ENCODE results near the gene LRRC49. TPM values are rescaled to one million over a fixed set of nuclear protein-coding genes. Genes with fewer than 3 reads are reported as not detected.

The LRRC49 gene, protein sequence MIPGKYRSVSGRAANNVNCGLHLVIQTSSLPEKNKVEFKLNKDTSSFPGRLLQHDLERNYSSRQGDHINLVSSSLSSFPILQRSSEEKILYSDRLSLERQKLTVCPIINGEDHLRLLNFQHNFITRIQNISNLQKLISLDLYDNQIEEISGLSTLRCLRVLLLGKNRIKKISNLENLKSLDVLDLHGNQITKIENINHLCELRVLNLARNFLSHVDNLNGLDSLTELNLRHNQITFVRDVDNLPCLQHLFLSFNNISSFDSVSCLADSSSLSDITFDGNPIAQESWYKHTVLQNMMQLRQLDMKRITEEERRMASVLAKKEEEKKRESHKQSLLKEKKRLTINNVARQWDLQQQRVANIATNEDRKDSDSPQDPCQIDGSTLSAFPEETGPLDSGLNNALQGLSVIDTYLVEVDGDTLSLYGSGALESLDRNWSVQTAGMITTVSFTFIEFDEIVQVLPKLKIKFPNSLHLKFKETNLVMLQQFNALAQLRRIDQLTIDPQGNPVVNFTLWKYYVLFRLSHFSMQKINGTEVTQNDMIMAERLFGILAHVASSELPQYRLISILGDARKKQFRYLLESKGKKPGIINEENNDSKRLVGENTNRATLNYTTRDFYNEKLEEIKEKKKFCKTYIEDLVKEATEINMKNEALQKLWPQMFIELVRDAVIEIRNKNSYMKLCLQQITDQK
- total RNA-seq (2016; rRNA removed; fragmentation: Illumina TruSeq; extraction: Trizol) (1.00 and 2.0 TPM in 2 replicates), polyA plus RNA-seq (2011; rRNA removed) (0.42 and 0.57 TPM in 2 replicates), polyA minus RNA-seq (2011; rRNA and poly(A)+ RNA removed; ENCODE audit: low replicate concordance) (1.3 and 6.6 TPM in 2 replicates), Bru-seq, nascent RNA (percentile 28 among the genes with signal in this experiment), BruChase-seq, experiment 1, labeled RNA remaining after a 6-hour chase (percentile 24 among the genes with signal in this experiment), BruChase-seq, experiment 2, labeled RNA remaining after a 2-hour chase (percentile 24 among the genes with signal in this experiment)
- total RNA-seq (2016; cell fraction: cytosol; rRNA removed; fragmentation: Illumina TruSeq; extraction: Trizol; ENCODE audit: low read depth), result 0.35 and 0.51 TPM in 2 replicates
- 1.4 and 1.6 TPM in 2 replicates for total RNA-seq (2016; cell fraction: insoluble cytoplasmic fraction; rRNA removed; fragmentation: Illumina TruSeq; extraction: Trizol)
- total RNA-seq (2016; cell fraction: membrane; rRNA removed; fragmentation: Illumina TruSeq; extraction: Trizol), result 1.1 and 1.3 TPM in 2 replicates
- total RNA-seq (2016; cell fraction: nucleus; rRNA removed; fragmentation: Illumina TruSeq; extraction: Trizol), result 2.0 and 3.1 TPM in 2 replicates
- 0.11 and 0.23 TPM in 2 replicates for polyA plus RNA-seq (2011; cell fraction: cytosol; rRNA removed)
- polyA plus RNA-seq (2011; cell fraction: nucleus; rRNA removed), result 0.19 and 0.45 TPM in 2 replicates
- polyA plus RNA-seq (2012), result 0.51 and 1.1 TPM in 2 replicates
- 0.29 and 0.34 TPM in 2 replicates for polyA plus RNA-seq (2016; cell fraction: cytosol; fragmentation: Illumina TruSeq; extraction: Trizol; ENCODE audit: low read depth)
- polyA plus RNA-seq (2016; cell fraction: insoluble cytoplasmic fraction; fragmentation: Illumina TruSeq; extraction: Trizol; ENCODE audit: low read depth), result 0.80 and 0.97 TPM in 2 replicates
- polyA plus RNA-seq (2016; cell fraction: membrane; fragmentation: Illumina TruSeq; extraction: Trizol; ENCODE audit: low read depth), result 0.23 and 0.52 TPM in 2 replicates
- 0.44 and 2.6 TPM in 2 replicates for polyA plus RNA-seq (2016; cell fraction: nucleus; fragmentation: Illumina TruSeq; extraction: Trizol; ENCODE audit: insufficient read depth, low read depth)
- not detected in 2 replicates for polyA minus RNA-seq (2011; cell fraction: cytosol; rRNA and poly(A)+ RNA removed)
- 2.7 TPM in 2 replicates for polyA minus RNA-seq (2011; cell fraction: nucleus; rRNA and poly(A)+ RNA removed)
- long read RNA-seq, experiment 1, result 0 reads
- long read RNA-seq, experiment 2, partial matches to known transcripts, result 0 of 1 reads
- long read RNA-seq, experiment 2, other reads (novel, unspliced or antisense), result 1 of 1 reads

- H3K27me3 ChIP-seq (ENCODE audit: control insufficient read depth in 1 of 2, insufficient read depth in 2 of 2, low read length in 2 of 2), result no peaks in the 10 kb centered on the region
- intact Hi-C loops (cut with micrococcal nuclease; ENCODE audit: unreplicated experiment), result no loop called here
- peaks cover 20% of the 10 kb centered on the region for H3K4me1 ChIP-seq (ENCODE audit: insufficient read depth, low read length)
- in situ Hi-C loops (cut with HindIII; ENCODE audit: extremely low pct_ligation_motif_present, low pct_unique_long_range_greater_than_20kb), result no loop called here
- ATAC-seq, result peak; percentile 99
- peak within 1 kb of the TSS; percentile 89 for H3K4me2 ChIP-seq (ENCODE audit: low read depth, low read length)
- peak within 1 kb of the TSS; percentile 72 for H3K9ac ChIP-seq (ENCODE audit: insufficient read depth, low read depth, low read length)
- peak within 1 kb of the TSS; percentile 71 for H2AFZ ChIP-seq (ENCODE audit: low read length)
- H3K36me3 ChIP-seq (replicated peaks in 1 of 2; ENCODE audit: control insufficient read depth in 1 of 2, insufficient read depth in 2 of 2, low read length in 2 of 2), result no peaks in the 10 kb centered on the region
- H3K79me2 ChIP-seq (ENCODE audit: insufficient read depth, low read length), result peaks cover 9% of the 10 kb centered on the region
- CTCF ChIA-PET (ENCODE audit: low intra/inter-chr PET ratio, low total read pairs), result no interaction called here
- H3K4me3 ChIP-seq (replicated peaks in 1 of 3; ENCODE audit: insufficient read depth in 1 of 3, low read depth in 2 of 3, low read length in 3 of 3), result peak within 1 kb of the TSS; percentile 82 to 98 (median 94)
- no peaks in the 10 kb centered on the region for H3K9me3 ChIP-seq (ENCODE audit: low read length)
- DNase-seq (ENCODE audit: low spot score), result peak; percentile 91
- POLR2A ChIA-PET, result interaction anchor here (1.1 to 1.9 kb wide), 3 partner anchors 8 to 58 kb away, joined by 3 to 7 read pairs (median 6); no protein-coding TSS in a partner anchor
- TSS peak; percentile 72 for BruUV-seq (replicated peaks)
- no peaks in the 10 kb centered on the region for H4K20me1 ChIP-seq (ENCODE audit: insufficient read depth, low read length)
- WGBS (ENCODE audit: low lambda C conversion rate), result under 1% methylated on average over 19 of the region's 61 CpGs
- FAIRE-seq, result peak; percentile 90
- peak within 1 kb of the TSS; percentile 78 for H3K27ac ChIP-seq (ENCODE audit: extremely low read length, insufficient read depth, low read length)
- no peak for TF ChIP-seq SOX6 (IDR thresholded peaks at IDR 0.05)
- TF ChIP-seq SOX6 (CRISPR knock-in tag; IDR thresholded peaks at IDR 0.05), result peak; percentile 42
- peak; percentile 90 for TF ChIP-seq KAT8 (CRISPR knock-in tag; IDR thresholded peaks at IDR 0.05)
- peak; percentile 98 for TF ChIP-seq TFDP1 (CRISPR knock-in tag; IDR thresholded peaks at IDR 0.05; ENCODE audit: borderline replicate concordance)
- TF ChIP-seq, protein P1, sequence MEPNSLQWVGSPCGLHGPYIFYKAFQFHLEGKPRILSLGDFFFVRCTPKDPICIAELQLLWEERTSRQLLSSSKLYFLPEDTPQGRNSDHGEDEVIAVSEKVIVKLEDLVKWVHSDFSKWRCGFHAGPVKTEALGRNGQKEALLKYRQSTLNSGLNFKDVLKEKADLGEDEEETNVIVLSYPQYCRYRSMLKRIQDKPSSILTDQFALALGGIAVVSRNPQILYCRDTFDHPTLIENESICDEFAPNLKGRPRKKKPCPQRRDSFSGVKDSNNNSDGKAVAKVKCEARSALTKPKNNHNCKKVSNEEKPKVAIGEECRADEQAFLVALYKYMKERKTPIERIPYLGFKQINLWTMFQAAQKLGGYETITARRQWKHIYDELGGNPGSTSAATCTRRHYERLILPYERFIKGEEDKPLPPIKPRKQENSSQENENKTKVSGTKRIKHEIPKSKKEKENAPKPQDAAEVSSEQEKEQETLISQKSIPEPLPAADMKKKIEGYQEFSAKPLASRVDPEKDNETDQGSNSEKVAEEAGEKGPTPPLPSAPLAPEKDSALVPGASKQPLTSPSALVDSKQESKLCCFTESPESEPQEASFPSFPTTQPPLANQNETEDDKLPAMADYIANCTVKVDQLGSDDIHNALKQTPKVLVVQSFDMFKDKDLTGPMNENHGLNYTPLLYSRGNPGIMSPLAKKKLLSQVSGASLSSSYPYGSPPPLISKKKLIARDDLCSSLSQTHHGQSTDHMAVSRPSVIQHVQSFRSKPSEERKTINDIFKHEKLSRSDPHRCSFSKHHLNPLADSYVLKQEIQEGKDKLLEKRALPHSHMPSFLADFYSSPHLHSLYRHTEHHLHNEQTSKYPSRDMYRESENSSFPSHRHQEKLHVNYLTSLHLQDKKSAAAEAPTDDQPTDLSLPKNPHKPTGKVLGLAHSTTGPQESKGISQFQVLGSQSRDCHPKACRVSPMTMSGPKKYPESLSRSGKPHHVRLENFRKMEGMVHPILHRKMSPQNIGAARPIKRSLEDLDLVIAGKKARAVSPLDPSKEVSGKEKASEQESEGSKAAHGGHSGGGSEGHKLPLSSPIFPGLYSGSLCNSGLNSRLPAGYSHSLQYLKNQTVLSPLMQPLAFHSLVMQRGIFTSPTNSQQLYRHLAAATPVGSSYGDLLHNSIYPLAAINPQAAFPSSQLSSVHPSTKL (CRISPR knock-in tag; IDR thresholded peaks at IDR 0.05), result peak; percentile 6; the same call in 1 of the 2 replicates
- no peak for TF ChIP-seq ZNF230 (CRISPR knock-in tag; IDR thresholded peaks at IDR 0.05)
- peak; percentile 50; the same call in 1 of the 2 replicates for TF ChIP-seq BRD4 (CRISPR knock-in tag; IDR thresholded peaks at IDR 0.05)
- TF ChIP-seq JUND (CRISPR knock-in tag; IDR thresholded peaks at IDR 0.05), result no peak
- peak; percentile 50; the same call in 1 of the 2 replicates for TF ChIP-seq SRF (IDR thresholded peaks at IDR 0.05; ENCODE audit: low read depth, low read length)
- TF ChIP-seq ZNF431 (CRISPR knock-in tag; IDR thresholded peaks at IDR 0.05; ENCODE audit: borderline replicate concordance, low read depth), result no peak
Observed at GRCh38 chr15:70892002-70892911, at the start of gene LRRC49, which contains the start of gene THAP10. Gene LRRC49 (plus strand): TSS chr15:70892826. CDS start chr15:70892895, 69 bp downstream. Gene THAP10 (minus strand): TSS chr15:70892433. CDS start chr15:70892272, 161 bp downstream.

Data from HepG2 (cell line).